GM18870 (cell line): ENCODE results near the gene CCDC187.

Experiments used
- ATAC-seq: cut with Tn5 transposase; IDR thresholded peaks from one replicate; pipeline ENCODE4 v1.9.1; 2021; ENCODE audit warnings: moderate library complexity; ENCODE audit not compliant: unreplicated experiment

CCDC187 gene

GRCh38 chr9:136286987-136287379, 16.9 kb downstream of the CCDC187 start:
- no peak for ATAC-seq

- ATAC-seq, result no peak
These were observed 17.4 kb downstream of the CCDC187 start for GRCh38 chr9:136286359-136286986.

- no peak for ATAC-seq
These were observed 18.2 kb downstream of the CCDC187 start for GRCh38 chr9:136285501-136286358.

GRCh38 chr9:136284951-136285350, 18.9 kb downstream of the CCDC187 start:
- no peak for ATAC-seq

- ATAC-seq, result no peak
These were observed 19.6 kb downstream of the CCDC187 start for GRCh38 chr9:136284311-136284710.

GRCh38 chr9:136283291-136284235, 20.3 kb downstream of the CCDC187 start:
- ATAC-seq, result peak; percentile 61

GRCh38 chr9:136282272-136282861, 21.5 kb downstream of the CCDC187 start:
- ATAC-seq, result no peak

GRCh38 chr9:136281421-136282271, 22.2 kb downstream of the CCDC187 start:
- no peak for ATAC-seq

- ATAC-seq, result no peak
These were observed 23.2 kb downstream of the CCDC187 start for GRCh38 chr9:136280535-136281315.

- ATAC-seq, result no peak
These were observed 24.4 kb downstream of the CCDC187 start for GRCh38 chr9:136279471-136279870.

- no peak for ATAC-seq
These were observed 25.0 kb downstream of the CCDC187 start for GRCh38 chr9:136278894-136279293.

- ATAC-seq, result no peak
These were observed 25.7 kb downstream of the CCDC187 start for GRCh38 chr9:136278221-136278620.

GRCh38 chr9:136277746-136278145, 26.1 kb downstream of the CCDC187 start:
- no peak for ATAC-seq

- no peak for ATAC-seq
These were observed 27.2 kb downstream of the CCDC187 start for GRCh38 chr9:136276716-136277115.

- ATAC-seq, result no peak
These were observed 28.1 kb downstream of the CCDC187 start for GRCh38 chr9:136275655-136276429.

GRCh38 chr9:136274786-136275654, 28.9 kb downstream of the CCDC187 start:
- ATAC-seq, result no peak
